ENCODE results near the gene FLRT2. TPM values are rescaled to one million over a fixed set of nuclear protein-coding genes. Genes with fewer than 3 reads are reported as not detected.

Gene FLRT2
- total and polyA plus RNA-seq, 9 of the 15 experiments (the other 6 are each of a cell fraction or from before 2014, with no cell fraction given), result 0.02 TPM; not detected in 8

DNA sequence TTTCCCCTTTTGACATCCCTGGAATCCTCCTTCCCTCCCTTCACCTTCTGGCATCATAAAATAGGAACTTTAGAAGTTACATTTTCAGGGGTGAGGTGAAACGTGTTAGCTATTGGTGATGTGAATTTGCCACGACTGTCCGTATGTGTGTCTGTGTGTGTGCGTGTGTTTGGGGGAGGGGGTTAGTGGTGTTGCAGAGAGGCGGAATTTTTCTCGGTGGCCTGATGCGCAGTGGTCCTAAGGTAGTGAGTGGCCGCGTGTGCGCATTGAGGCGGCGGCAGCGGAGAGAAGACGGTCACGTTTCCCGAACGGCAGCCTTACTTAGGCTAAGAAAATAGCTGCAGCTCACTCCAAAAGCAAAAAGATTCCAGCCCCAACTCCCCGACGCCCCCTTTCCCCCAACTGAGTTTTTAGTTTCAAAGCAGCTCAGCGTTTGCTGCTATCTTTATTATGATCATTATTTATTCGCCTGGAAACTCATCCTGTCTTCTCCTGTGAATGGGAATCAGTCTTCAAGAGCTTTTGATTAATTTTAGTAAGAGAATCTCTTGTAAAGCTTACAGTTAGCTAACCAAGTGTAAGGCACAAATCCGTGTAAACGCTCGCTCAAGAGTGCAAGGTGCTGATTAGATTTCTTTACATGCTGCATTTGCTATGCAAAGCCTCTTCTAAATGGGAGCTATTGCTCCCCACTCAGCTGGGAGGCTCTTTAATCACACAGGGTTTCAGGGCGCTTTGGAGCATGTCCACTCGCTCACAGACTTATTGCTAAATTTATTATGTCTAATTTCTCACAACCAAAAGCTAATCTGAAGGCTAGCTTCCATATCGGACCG, 4.7 kb downstream of the FLRT2 start (continued):
- TF ChIP-seq, protein P1, sequence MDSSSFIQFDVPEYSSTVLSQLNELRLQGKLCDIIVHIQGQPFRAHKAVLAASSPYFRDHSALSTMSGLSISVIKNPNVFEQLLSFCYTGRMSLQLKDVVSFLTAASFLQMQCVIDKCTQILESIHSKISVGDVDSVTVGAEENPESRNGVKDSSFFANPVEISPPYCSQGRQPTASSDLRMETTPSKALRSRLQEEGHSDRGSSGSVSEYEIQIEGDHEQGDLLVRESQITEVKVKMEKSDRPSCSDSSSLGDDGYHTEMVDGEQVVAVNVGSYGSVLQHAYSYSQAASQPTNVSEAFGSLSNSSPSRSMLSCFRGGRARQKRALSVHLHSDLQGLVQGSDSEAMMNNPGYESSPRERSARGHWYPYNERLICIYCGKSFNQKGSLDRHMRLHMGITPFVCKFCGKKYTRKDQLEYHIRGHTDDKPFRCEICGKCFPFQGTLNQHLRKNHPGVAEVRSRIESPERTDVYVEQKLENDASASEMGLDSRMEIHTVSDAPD (CRISPR knock-in tag; IDR thresholded peaks at IDR 0.05), result no peak
- no peak for TF ChIP-seq ZNF384 (IDR thresholded peaks at IDR 0.05; ENCODE audit: low read depth, low read length)
- TF ChIP-seq, protein P2, sequence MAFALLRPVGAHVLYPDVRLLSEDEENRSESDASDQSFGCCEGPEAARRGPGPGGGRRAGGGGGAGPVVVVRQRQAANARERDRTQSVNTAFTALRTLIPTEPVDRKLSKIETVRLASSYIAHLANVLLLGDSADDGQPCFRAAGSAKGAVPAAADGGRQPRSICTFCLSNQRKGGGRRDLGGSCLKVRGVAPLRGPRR (CRISPR knock-in tag; IDR thresholded peaks at IDR 0.05), result no peak
- TF ChIP-seq, protein P3, sequence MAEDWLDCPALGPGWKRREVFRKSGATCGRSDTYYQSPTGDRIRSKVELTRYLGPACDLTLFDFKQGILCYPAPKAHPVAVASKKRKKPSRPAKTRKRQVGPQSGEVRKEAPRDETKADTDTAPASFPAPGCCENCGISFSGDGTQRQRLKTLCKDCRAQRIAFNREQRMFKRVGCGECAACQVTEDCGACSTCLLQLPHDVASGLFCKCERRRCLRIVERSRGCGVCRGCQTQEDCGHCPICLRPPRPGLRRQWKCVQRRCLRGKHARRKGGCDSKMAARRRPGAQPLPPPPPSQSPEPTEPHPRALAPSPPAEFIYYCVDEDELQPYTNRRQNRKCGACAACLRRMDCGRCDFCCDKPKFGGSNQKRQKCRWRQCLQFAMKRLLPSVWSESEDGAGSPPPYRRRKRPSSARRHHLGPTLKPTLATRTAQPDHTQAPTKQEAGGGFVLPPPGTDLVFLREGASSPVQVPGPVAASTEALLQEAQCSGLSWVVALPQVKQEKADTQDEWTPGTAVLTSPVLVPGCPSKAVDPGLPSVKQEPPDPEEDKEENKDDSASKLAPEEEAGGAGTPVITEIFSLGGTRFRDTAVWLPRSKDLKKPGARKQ (CRISPR knock-in tag; IDR thresholded peaks at IDR 0.05), result no peak

DNA sequence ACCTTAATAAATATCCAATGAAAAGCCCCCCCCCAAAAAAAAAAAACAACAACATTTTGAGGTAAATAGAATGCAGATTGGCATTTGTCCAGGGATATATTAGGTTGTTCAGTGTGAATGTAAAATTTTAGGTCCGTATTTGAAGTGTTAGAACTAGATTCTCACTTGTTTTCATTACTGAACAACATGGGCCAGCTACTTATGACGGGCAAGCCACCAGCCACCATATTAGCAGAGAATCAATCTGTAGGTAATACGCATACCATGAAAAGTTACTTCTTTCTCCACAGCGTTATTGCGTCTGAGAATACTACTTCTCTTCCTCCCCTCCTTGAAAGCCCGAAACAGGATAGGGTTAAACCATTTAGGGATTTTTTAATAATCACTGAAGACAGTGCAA, 5.4 kb downstream of the FLRT2 start:
- WGBS (ENCODE audit: insufficient coverage, low coverage, missing lambda C conversion rate), result 0% methylated on average over 6 of the region's 6 CpGs
- no TSS peak for BruUV-seq (replicated peaks)
- H3K27me3 ChIP-seq (ENCODE audit: control insufficient read depth in 2 of 2, insufficient read depth in 2 of 2, low read length in 2 of 2), result no peaks in the 10 kb centered on the region
- intact Hi-C loops (cut with micrococcal nuclease) (no loop called here), in situ Hi-C loops (cut with MboI) (no loop called here)
- H3K4me3 ChIP-seq, result no peak overlapping the region
- no peak overlapping the region for H3K9ac ChIP-seq (ENCODE audit: insufficient read depth in 1 of 2, low read depth in 2 of 2, low read length in 2 of 2)
- H3K27ac ChIP-seq (ENCODE audit: extremely low read depth, low read depth, low read length), result no peak overlapping the region
- FAIRE-seq, result no peak
- H3K4me1 ChIP-seq (replicated peaks in 1 of 2; ENCODE audit: control insufficient read depth in 2 of 2, insufficient read depth in 2 of 2, low read length in 2 of 2), result no peaks in the 10 kb centered on the region
- no peak overlapping the region for H3K4me2 ChIP-seq (ENCODE audit: insufficient read depth, low read length)
- no peak for ATAC-seq
- DNase-seq (ENCODE audit: extremely low read depth in 1 of 4, low spot score in 3 of 4), result no peak
- H4K20me1 ChIP-seq (replicated peaks; ENCODE audit: control insufficient read depth, insufficient read depth, low read length), result no peaks in the 10 kb centered on the region
- no peaks in the 10 kb centered on the region for H3K36me3 ChIP-seq (ENCODE audit: control insufficient read depth, insufficient read depth, low read length)
- H3K9me3 ChIP-seq (replicated peaks; ENCODE audit: control insufficient read depth, insufficient read depth, low read depth, low read length), result no peaks in the 10 kb centered on the region
- H2AFZ ChIP-seq (ENCODE audit: low read depth, low read length), result no peak overlapping the region
- ChIA-PET POLR2A (interaction anchor here (0.6 kb wide), 1 partner anchor 53 kb away, joined by 3 read pairs; no protein-coding TSS in a partner anchor), CTCF (ENCODE audit: low intra/inter-chr PET ratio) (no interaction called here)
- H3K9me1 ChIP-seq (ENCODE audit: control insufficient read depth, insufficient read depth, low read length), result no peaks in the 10 kb centered on the region
- no peaks in the 10 kb centered on the region for H3K79me2 ChIP-seq (ENCODE audit: control insufficient read depth, insufficient read depth, low read length)
- TF ChIP-seq TRIM28 (IDR thresholded peaks at IDR 0.05) (no peak), HNRNPH1 (optimal IDR thresholded peaks at IDR 0.05; ENCODE audit: low read depth, low read length) (no peak), GABPA (tag; conservative IDR thresholded peaks at IDR 0.05; ENCODE audit: low read depth) (no peak), SRF (CRISPR knock-in tag; IDR thresholded peaks at IDR 0.05) (no peak), FIP1L1 (IDR thresholded peaks at IDR 0.05; ENCODE audit: low read depth, low read length, poor library complexity, severe bottlenecking) (no peak)
- TF ChIP-seq, protein P4, sequence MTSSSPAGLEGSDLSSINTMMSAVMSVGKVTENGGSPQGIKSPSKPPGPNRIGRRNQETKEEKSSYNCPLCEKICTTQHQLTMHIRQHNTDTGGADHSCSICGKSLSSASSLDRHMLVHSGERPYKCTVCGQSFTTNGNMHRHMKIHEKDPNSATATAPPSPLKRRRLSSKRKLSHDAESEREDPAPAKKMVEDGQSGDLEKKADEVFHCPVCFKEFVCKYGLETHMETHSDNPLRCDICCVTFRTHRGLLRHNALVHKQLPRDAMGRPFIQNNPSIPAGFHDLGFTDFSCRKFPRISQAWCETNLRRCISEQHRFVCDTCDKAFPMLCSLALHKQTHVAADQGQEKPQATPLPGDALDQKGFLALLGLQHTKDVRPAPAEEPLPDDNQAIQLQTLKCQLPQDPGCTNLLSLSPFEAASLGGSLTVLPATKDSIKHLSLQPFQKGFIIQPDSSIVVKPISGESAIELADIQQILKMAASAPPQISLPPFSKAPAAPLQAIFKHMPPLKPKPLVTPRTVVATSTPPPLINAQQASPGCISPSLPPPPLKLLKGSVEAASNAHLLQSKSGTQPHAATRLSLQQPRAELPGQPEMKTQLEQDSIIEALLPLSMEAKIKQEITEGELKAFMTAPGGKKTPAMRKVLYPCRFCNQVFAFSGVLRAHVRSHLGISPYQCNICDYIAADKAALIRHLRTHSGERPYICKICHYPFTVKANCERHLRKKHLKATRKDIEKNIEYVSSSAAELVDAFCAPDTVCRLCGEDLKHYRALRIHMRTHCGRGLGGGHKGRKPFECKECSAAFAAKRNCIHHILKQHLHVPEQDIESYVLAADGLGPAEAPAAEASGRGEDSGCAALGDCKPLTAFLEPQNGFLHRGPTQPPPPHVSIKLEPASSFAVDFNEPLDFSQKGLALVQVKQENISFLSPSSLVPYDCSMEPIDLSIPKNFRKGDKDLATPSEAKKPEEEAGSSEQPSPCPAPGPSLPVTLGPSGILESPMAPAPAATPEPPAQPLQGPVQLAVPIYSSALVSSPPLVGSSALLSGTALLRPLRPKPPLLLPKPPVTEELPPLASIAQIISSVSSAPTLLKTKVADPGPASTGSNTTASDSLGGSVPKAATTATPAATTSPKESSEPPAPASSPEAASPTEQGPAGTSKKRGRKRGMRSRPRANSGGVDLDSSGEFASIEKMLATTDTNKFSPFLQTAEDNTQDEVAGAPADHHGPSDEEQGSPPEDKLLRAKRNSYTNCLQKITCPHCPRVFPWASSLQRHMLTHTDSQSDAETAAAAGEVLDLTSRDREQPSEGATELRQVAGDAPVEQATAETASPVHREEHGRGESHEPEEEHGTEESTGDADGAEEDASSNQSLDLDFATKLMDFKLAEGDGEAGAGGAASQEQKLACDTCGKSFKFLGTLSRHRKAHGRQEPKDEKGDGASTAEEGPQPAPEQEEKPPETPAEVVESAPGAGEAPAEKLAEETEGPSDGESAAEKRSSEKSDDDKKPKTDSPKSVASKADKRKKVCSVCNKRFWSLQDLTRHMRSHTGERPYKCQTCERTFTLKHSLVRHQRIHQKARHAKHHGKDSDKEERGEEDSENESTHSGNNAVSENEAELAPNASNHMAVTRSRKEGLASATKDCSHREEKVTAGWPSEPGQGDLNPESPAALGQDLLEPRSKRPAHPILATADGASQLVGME (CRISPR knock-in tag; IDR thresholded peaks at IDR 0.05), result no peak

Measured in K562 (cell line).